ENCODE measurements around the gene ASB1. TPM values are rescaled to one million over a fixed set of nuclear protein-coding genes. Genes with fewer than 3 reads are reported as not detected.

Gene ASB1
- total RNA-seq, 4 donors from 2014 or later, result 3.9 to 17.7 (median 8.9) TPM

DNA sequence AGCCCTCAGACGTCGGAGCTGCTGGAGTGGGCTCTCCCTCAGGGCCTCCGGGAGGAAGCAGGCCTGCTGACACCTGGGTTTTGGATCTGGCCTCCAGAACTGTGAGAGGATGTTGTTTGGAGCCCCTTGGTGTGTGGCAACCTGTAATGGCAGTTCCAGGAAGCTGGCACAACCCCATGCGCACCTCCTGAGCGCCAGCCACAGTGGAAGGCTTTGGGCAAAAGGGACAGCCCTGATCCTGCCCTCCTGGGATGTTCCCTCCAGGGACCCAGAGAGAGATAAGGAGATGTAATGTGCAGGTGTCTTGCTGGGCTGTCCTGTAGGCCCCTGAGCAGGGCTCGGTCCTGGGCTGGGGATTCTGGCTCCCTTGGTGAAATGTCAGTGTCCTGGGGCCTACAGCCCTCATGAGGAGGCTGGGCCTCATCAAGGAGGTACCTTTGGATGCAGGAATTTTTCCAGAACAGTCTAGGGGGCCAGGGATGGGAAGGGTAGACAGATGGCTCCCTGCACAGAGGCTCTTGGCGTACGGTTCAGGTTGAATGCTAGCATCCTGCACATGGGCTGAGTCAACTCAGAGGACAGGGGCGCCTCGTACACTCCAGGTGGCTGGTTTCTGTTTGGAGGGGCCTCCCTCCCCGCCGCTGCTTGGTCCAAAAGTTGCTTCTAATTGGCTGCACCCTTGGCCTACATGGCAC lies 61.1 kb downstream of the ASB1 start:
- TF ChIP-seq, protein P1, sequence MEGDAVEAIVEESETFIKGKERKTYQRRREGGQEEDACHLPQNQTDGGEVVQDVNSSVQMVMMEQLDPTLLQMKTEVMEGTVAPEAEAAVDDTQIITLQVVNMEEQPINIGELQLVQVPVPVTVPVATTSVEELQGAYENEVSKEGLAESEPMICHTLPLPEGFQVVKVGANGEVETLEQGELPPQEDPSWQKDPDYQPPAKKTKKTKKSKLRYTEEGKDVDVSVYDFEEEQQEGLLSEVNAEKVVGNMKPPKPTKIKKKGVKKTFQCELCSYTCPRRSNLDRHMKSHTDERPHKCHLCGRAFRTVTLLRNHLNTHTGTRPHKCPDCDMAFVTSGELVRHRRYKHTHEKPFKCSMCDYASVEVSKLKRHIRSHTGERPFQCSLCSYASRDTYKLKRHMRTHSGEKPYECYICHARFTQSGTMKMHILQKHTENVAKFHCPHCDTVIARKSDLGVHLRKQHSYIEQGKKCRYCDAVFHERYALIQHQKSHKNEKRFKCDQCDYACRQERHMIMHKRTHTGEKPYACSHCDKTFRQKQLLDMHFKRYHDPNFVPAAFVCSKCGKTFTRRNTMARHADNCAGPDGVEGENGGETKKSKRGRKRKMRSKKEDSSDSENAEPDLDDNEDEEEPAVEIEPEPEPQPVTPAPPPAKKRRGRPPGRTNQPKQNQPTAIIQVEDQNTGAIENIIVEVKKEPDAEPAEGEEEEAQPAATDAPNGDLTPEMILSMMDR (IDR thresholded peaks at IDR 0.05), result no peak
- TF ChIP-seq POLR2A (IDR thresholded peaks at IDR 0.05), result no peak
- H3K27me3 ChIP-seq, result no peaks in the 10 kb centered on the region
- H3K9me3 ChIP-seq, result no peaks in the 10 kb centered on the region
- H3K27ac ChIP-seq, result no peak overlapping the region
- no peak overlapping the region for H3K4me3 ChIP-seq
- no peaks in the 10 kb centered on the region for H3K4me1 ChIP-seq
- DNase-seq, result no peak
- 60 to 94% methylated on average over 1 to 7 of the region's 12 CpGs for WGBS, 2 donors
- intact Hi-C loops (cut with DNase I), result no loop called here
- H3K36me3 ChIP-seq, result no peaks in the 10 kb centered on the region

DNA sequence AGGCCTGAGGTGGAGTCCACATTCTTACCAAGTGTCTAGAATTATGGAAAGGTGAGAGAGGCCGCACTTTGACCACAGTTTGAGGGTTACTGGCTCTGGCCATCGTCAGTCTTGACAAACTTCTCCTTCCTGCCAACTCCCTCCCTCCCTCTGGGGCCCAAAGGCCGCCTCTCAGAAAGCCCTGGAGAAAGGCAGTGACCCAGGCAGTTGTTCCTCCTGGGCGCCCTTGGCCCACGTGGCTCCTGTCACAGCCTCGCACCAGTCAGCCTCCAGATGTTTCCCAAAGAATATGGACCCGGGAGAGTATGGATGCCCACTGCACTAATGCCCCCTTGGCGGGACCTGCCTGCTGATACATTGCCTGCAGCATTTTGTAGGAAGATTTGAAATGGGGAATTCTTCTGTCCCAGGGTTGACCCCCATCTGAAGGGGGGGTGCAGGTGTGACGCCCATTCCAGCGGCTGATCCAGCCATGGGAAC lies 61.7 kb downstream of the ASB1 start:
- TF ChIP-seq POLR2A (IDR thresholded peaks at IDR 0.05), result no peak
- TF ChIP-seq, protein P1 (IDR thresholded peaks at IDR 0.05), result no peak

DNA sequence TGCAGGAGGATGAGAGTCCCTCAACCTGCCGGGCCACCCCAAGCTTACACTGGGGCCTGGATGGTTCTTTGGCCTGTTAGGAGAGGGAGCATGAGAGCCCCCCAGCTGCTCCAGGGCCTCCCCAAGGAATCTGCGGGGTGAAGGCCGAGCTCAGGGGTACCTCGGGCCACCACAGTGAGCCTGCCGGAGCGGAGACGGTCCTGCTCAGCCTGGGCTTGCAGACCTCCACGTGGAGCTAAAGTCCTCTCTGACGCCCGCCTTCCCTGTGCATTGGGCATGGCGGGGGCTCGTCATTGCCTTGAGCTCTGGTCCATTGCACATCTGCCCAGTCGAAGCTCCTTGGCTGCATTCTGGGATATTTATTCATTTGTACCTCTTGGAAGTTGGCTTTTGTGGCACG lies 62.7 kb downstream of the ASB1 start:
- H3K27ac ChIP-seq, result no peak overlapping the region
- no peaks in the 10 kb centered on the region for H3K27me3 ChIP-seq
- TF ChIP-seq, protein P1 (IDR thresholded peaks at IDR 0.05), result no peak
- TF ChIP-seq POLR2A (IDR thresholded peaks at IDR 0.05), result no peak
- H3K36me3 ChIP-seq, result no peaks in the 10 kb centered on the region
- DNase-seq, result no peak
- 33 to 84% methylated on average over 1 to 11 of the region's 14 CpGs for WGBS, 2 donors
- no peaks in the 10 kb centered on the region for H3K9me3 ChIP-seq
- intact Hi-C loops (cut with DNase I), result no loop called here
- no peak overlapping the region for H3K4me3 ChIP-seq
- no peaks in the 10 kb centered on the region for H3K4me1 ChIP-seq

More for the DNA sequence above, 61.7 kb downstream of the ASB1 start:
- no peaks in the 10 kb centered on the region for H3K9me3 ChIP-seq
- intact Hi-C loops (cut with DNase I), result no loop called here
- no peak overlapping the region for H3K27ac ChIP-seq
- WGBS, 2 donors, result 81 to 92% methylated on average over 6 to 8 of the region's 10 CpGs
- no peak overlapping the region for H3K4me3 ChIP-seq
- H3K4me1 ChIP-seq, result no peaks in the 10 kb centered on the region
- no peaks in the 10 kb centered on the region for H3K27me3 ChIP-seq
- H3K36me3 ChIP-seq, result no peaks in the 10 kb centered on the region
- no peak for DNase-seq

DNA sequence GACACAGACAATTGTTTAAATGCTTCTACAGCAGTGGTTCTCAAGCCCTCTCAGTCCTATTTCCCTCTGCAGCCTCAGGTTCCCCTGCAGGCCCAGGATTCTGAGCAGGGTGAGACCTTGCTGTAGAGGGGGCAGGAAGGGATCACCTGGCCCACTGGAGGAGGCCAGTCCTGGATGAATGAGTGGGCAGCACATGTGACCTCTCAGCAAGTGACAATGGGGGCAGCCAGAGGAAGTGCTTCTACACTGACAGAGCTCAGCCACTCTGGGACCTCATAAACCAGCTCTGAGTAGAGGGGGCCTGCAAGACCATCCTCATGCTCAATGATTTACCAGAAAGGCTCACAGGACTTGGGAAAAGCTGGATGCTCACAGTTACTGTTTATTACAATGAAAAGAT lies 63.2 kb downstream of the ASB1 start:
- H3K36me3 ChIP-seq, result no peaks in the 10 kb centered on the region
- DNase-seq, result no peak
- intact Hi-C loops (cut with DNase I), result no loop called here
- H3K4me1 ChIP-seq, result no peaks in the 10 kb centered on the region
- H3K27me3 ChIP-seq, result no peaks in the 10 kb centered on the region
- H3K4me3 ChIP-seq, result no peak overlapping the region
- H3K27ac ChIP-seq, result no peak overlapping the region
- TF ChIP-seq, protein P1 (IDR thresholded peaks at IDR 0.05), result no peak
- no peak for TF ChIP-seq POLR2A (IDR thresholded peaks at IDR 0.05)
- no peaks in the 10 kb centered on the region for H3K9me3 ChIP-seq

DNA sequence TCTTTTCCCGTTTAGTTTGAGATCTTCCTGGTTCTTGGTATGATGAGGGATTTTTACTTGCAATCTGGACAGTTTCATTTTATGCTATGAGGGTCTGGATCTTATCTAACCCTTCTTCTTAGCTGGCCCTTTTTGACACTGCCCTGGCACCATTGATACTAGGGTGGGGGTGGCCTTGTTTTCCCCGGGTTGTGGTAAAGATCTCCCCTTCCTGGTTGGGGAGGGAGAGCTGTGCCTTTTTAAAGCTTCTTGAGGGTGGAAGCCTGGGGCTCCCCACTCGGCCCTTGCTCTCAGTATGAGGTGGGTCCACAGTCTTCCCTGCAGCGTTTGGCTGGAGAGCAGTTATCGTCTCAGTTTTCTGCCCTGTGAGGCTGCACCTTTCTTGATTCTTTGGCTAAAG lies 66.1 kb downstream of the ASB1 start:
- TF ChIP-seq, protein P1 (IDR thresholded peaks at IDR 0.05), result no peak
- TF ChIP-seq POLR2A (IDR thresholded peaks at IDR 0.05), result no peak
- 69 to 71% methylated on average over 5 of the region's 5 CpGs for WGBS, 2 donors
- Histone ChIP-seq H3K27me3 (no peaks in the 10 kb centered on the region), H3K4me3 (no peak overlapping the region), H3K27ac (no peak overlapping the region), H3K36me3 (no peaks in the 10 kb centered on the region), H3K4me1 (no peaks in the 10 kb centered on the region), H3K9me3 (no peaks in the 10 kb centered on the region)
- no peak for DNase-seq
- intact Hi-C loops (cut with DNase I), result no loop called here

Data from esophagus squamous epithelium (tissue), 5 donors.